PC-3 (cell line): Measurements from ENCODE around the gene DMD. TPM values are rescaled to one million over a fixed set of nuclear protein-coding genes. Genes with fewer than 3 reads are reported as not detected.

Source experiments
- ATAC-seq: fragments of 200-7000 bp; cut with Tn5 transposase; 2 replicates; pipeline ENCODE4 v1.9.1; 2020; ENCODE audit warnings: mild to moderate bottlenecking, moderate library complexity
- BruUV-seq: library from RNA; stranded (reverse); fragments of 400-500 nt; replicated peaks from 2 replicates; lab custom pipeline; 2021; lab: Mats Ljungman, UMichigan
- CTCF ChIA-PET: fragments of 300-600 bp; sonication (Branson Sonifier 250); formaldehyde crosslinking; loops from one replicate; lab custom pipeline; 2022; ENCODE audit warnings: antibody characterized with exemption; lab: Charles Lee
- POLR2A ChIA-PET: fragments of 300-600 bp; sonication (Branson Sonifier 250); formaldehyde crosslinking; loops from one replicate; lab custom pipeline; 2022; ENCODE audit warnings: antibody characterized with exemption; ENCODE audit not compliant: unreplicated experiment; lab: Charles Lee
- DNase-seq: peaks from one replicate; pipeline ENCODE4 v3.0.0-alpha.2; 2015
- H2AFZ ChIP-seq: fragments of 300-600 bp; sonication (generic); 2 replicates; pipeline ENCODE4 v1.6.0; 2016; ENCODE audit warnings: antibody characterized with exemption, low read length
- H3F3A ChIP-seq: fragments of 300-600 bp; sonication (generic); one replicate; pipeline ENCODE4 v1.6.0; 2017; ENCODE audit warnings: antibody characterized with exemption, low read length, control low read depth, mild to moderate bottlenecking; ENCODE audit not compliant: unreplicated experiment
- H3K27ac ChIP-seq: fragments of 300-600 bp; sonication (generic); 2 replicates; pipeline ENCODE4 v1.5.1; 2016; ENCODE audit warnings: mild to moderate bottlenecking, low read length
- H3K27me3 ChIP-seq: fragments of 300-600 bp; sonication (generic); 2 replicates; pipeline ENCODE4 v1.6.1; 2016; ENCODE audit warnings: low read length, mixed read lengths
- H3K36me3 ChIP-seq: fragments of 300-600 bp; sonication (generic); 2 replicates; pipeline ENCODE4 v1.6.1; 2016; ENCODE audit warnings: low read depth, mixed run types, low read length, mixed read lengths
- H3K4me1 ChIP-seq: fragments of 300-600 bp; sonication (generic); 2 replicates; pipeline ENCODE4 v1.5.1; 2016; ENCODE audit warnings: low read length; ENCODE audit not compliant: insufficient read depth
- H3K4me2 ChIP-seq: fragments of 300-600 bp; sonication (generic); 2 replicates; pipeline ENCODE4 v1.6.0; 2016; ENCODE audit warnings: low read length
- H3K4me3 ChIP-seq: fragments of 300-600 bp; sonication (generic); 2 replicates; pipeline ENCODE4 v1.5.1; 2016; ENCODE audit warnings: mild to moderate bottlenecking, low read length, mixed read lengths
- H3K79me2 ChIP-seq: fragments of 300-600 bp; sonication (generic); 2 replicates; pipeline ENCODE4 v1.6.1; 2017; ENCODE audit warnings: low read length, mixed read lengths
- H3K9ac ChIP-seq: fragments of 300-600 bp; sonication (generic); 2 replicates; pipeline ENCODE4 v1.6.0; 2016; ENCODE audit warnings: mild to moderate bottlenecking, low read length
- H3K9me2 ChIP-seq: fragments of 300-600 bp; sonication (generic); replicated peaks from 2 replicates; pipeline ENCODE4 v1.6.1; 2016; ENCODE audit warnings: mixed run types, low read length, mixed read lengths
- H3K9me3 ChIP-seq: fragments of 300-600 bp; sonication (generic); 2 replicates; pipeline ENCODE4 v1.6.1; 2016; ENCODE audit warnings: low read length, mixed read lengths
- H4K20me1 ChIP-seq: fragments of 300-600 bp; sonication (generic); 2 replicates; pipeline ENCODE4 v1.6.1; 2016; ENCODE audit warnings: low read length, mixed read lengths
- EZH2 ChIP-seq: fragments of 300-600 bp; sonication (generic); IDR thresholded peaks from one replicate; pipeline ENCODE4 v1.6.1; 2017; ENCODE audit warnings: antibody characterized with exemption, mild to moderate bottlenecking, low read length; ENCODE audit not compliant: unreplicated experiment
- EZH2phosphoT487 ChIP-seq: fragments of 300-600 bp; sonication (generic); IDR thresholded peaks from 2 replicates; pipeline ENCODE4 v1.6.1; 2018; ENCODE audit warnings: mild to moderate bottlenecking, antibody characterized with exemption, low read length, borderline replicate concordance
- intact Hi-C: fragments of 100-400 bp; cut with micrococcal nuclease; formaldehyde crosslinking; loops from 2 replicates; pipeline ENCODE4 v1.9.0; 2023
- total RNA-seq: library from RNA; depleted of rRNA; stranded (reverse); fragments of >200 nt; gene quantifications from 2 replicates; pipeline ENCODE4 v1.2.3, GENCODE V29; 2014
- TF ChIP-seq, protein P1 (sequence below): fragments of 300-600 bp; sonication (generic); conservative IDR thresholded peaks from 2 replicates; pipeline ENCODE4 v1.5.1; 2017; ENCODE audit warnings: antibody characterized with exemption, low read depth, mild to moderate bottlenecking, low read length

Gene DMD
- total RNA-seq, 1 experiment from 2014 or later = not detected

DNA sequence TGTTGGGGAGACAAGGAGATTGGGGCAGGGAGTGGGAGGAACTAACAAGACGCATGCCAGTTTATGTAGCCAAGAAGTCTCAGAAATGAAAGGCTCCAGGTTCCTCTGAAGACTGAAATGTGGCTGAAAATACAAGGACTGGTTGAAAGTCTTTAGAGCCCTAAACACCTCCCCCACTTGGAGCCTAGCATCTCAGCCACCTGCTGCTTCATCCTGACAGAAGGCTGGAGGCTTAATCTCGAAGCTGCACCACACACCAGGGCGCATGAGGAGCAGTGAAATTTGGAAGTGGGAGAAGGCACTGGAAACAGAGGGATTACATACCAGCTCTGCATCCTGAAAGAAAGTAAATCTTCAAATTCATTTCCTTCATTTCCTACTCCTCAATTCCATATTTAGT lies 1978.8 kb downstream of the DMD start:
- Histone ChIP-seq H3K9ac (no peak overlapping the region), H3K36me3 (no peaks in the 10 kb centered on the region), H4K20me1 (no peaks in the 10 kb centered on the region), H2AFZ (no peak overlapping the region), H3K4me3 (no peak overlapping the region), H3K4me1 (no peaks in the 10 kb centered on the region), H3K4me2 (no peak overlapping the region), H3K27ac (no peak overlapping the region), H3K27me3 (no peaks in the 10 kb centered on the region), H3K9me3 (no peaks in the 10 kb centered on the region), H3K79me2 (no peaks in the 10 kb centered on the region), H3F3A (no peaks in the 10 kb centered on the region), H3K9me2 (no peaks in the 10 kb centered on the region)
- no peak for ATAC-seq
- no peak for DNase-seq
- no TSS peak for BruUV-seq
- ChIA-PET CTCF (no interaction called here), POLR2A (no interaction called here)
- no peak for TF ChIP-seq EZH2
- TF ChIP-seq EZH2phosphoT487 = no peak
- intact Hi-C loops = no loop called here

DNA sequence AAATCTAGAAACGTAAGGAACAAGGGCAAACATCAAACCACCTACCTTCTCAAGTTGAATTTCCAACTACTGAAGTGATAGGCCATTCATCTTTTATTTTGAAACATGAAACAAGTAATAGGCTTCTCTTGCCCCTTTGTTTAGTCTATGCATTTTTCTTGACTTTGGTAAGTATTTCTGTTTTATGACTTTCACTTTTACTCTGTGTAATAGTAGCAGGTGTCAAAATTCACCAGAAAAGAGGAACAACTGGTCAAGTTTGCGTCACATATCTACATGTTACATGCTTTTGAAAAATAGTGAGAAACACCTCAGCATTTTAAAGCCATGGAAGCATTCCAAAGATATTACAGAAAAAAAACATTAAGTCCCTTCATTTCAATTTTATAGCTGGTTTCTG lies 1982.4 kb downstream of the DMD start:
- Histone ChIP-seq H3K4me2 (no peak overlapping the region), H3K9ac (no peak overlapping the region)

DNA sequence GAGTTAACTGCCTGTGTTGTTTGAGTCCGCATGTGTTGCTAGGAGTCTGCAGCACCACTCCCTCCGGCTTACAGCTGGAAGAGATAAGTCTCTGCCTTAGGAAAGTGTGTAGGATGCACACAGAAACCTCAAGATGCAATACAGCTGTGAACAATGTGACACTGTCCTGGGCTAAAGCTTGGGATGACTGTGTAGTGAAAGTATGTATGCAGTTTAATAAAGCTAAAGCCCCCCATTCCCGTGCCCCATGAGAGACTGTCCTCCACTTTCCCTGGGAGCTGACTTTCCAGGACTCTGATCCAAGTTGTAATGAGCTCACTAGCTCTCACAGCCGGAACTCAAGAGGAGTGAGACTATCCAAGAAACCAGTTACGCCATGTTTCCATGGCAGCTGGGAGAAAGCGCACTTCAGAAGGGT lies 1982.9 kb downstream of the DMD start:
- intact Hi-C loops = no loop called here
- Histone ChIP-seq H2AFZ (no peak overlapping the region), H3K36me3 (no peaks in the 10 kb centered on the region), H3K9me3 (no peaks in the 10 kb centered on the region), H3K27me3 (no peaks in the 10 kb centered on the region), H3K9me2 (no peaks in the 10 kb centered on the region), H3K9ac (no peak overlapping the region), H4K20me1 (no peaks in the 10 kb centered on the region), H3K4me3 (no peak overlapping the region), H3K4me1 (no peaks in the 10 kb centered on the region), H3F3A (no peaks in the 10 kb centered on the region), H3K27ac (no peak overlapping the region), H3K4me2 (no peak overlapping the region), H3K79me2 (no peaks in the 10 kb centered on the region)
- ChIA-PET POLR2A (no interaction called here), CTCF (no interaction called here)
- BruUV-seq = no TSS peak
- TF ChIP-seq EZH2 (no peak), EZH2phosphoT487 (no peak)
- TF ChIP-seq, protein P1, sequence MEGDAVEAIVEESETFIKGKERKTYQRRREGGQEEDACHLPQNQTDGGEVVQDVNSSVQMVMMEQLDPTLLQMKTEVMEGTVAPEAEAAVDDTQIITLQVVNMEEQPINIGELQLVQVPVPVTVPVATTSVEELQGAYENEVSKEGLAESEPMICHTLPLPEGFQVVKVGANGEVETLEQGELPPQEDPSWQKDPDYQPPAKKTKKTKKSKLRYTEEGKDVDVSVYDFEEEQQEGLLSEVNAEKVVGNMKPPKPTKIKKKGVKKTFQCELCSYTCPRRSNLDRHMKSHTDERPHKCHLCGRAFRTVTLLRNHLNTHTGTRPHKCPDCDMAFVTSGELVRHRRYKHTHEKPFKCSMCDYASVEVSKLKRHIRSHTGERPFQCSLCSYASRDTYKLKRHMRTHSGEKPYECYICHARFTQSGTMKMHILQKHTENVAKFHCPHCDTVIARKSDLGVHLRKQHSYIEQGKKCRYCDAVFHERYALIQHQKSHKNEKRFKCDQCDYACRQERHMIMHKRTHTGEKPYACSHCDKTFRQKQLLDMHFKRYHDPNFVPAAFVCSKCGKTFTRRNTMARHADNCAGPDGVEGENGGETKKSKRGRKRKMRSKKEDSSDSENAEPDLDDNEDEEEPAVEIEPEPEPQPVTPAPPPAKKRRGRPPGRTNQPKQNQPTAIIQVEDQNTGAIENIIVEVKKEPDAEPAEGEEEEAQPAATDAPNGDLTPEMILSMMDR = no peak
- DNase-seq (no peak), ATAC-seq (no peak)

More for the DNA sequence above, 1982.4 kb downstream of the DMD start:
- Histone ChIP-seq H3K36me3 (no peaks in the 10 kb centered on the region), H3K27me3 (no peaks in the 10 kb centered on the region), H3K4me3 (no peak overlapping the region), H3K27ac (no peak overlapping the region), H3K4me1 (no peaks in the 10 kb centered on the region), H3K79me2 (no peaks in the 10 kb centered on the region), H3K9me2 (no peaks in the 10 kb centered on the region), H3F3A (no peaks in the 10 kb centered on the region), H2AFZ (no peak overlapping the region), H3K9me3 (no peaks in the 10 kb centered on the region), H4K20me1 (no peaks in the 10 kb centered on the region)
- ATAC-seq = no peak
- no peak for DNase-seq
- POLR2A ChIA-PET = no interaction called here
- no peak for TF ChIP-seq EZH2
- TF ChIP-seq EZH2phosphoT487 = no peak
- TF ChIP-seq, protein P1 = no peak
- intact Hi-C loops = no loop called here
- BruUV-seq = no TSS peak
- CTCF ChIA-PET = no interaction called here
